AG09319 (cell line): Measurements from ENCODE around the gene CYB5RL.

Experiments used
- DNase-seq: peaks from one replicate; pipeline ENCODE4 v3.0.0-alpha.2; 2010; ENCODE audit warnings: low read depth; ENCODE audit errors: extremely low read depth
- TF ChIP-seq, protein P1 (sequence below): IDR thresholded peaks from 2 replicates; pipeline ENCODE4 v1.5.1; 2011; ENCODE audit warnings: low read depth, mild to moderate bottlenecking, inconsistent platforms, low read length, moderate library complexity

CYB5RL gene

GRCh38 chr1:54151013-54151412 lies 48.8 kb downstream of the CYB5RL start:
- TF ChIP-seq, protein P1, sequence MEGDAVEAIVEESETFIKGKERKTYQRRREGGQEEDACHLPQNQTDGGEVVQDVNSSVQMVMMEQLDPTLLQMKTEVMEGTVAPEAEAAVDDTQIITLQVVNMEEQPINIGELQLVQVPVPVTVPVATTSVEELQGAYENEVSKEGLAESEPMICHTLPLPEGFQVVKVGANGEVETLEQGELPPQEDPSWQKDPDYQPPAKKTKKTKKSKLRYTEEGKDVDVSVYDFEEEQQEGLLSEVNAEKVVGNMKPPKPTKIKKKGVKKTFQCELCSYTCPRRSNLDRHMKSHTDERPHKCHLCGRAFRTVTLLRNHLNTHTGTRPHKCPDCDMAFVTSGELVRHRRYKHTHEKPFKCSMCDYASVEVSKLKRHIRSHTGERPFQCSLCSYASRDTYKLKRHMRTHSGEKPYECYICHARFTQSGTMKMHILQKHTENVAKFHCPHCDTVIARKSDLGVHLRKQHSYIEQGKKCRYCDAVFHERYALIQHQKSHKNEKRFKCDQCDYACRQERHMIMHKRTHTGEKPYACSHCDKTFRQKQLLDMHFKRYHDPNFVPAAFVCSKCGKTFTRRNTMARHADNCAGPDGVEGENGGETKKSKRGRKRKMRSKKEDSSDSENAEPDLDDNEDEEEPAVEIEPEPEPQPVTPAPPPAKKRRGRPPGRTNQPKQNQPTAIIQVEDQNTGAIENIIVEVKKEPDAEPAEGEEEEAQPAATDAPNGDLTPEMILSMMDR = no peak

More at GRCh38 chr1:54151013-54151412, 48.8 kb downstream of the CYB5RL start:
- no peak for DNase-seq
